ENCODE results near the gene KSR1. TPM values are rescaled to one million over a fixed set of nuclear protein-coding genes. Genes with fewer than 3 reads are reported as not detected.

KSR1 gene
- total RNA-seq, 2 donors from 2014 or later, result 33.7 to 46.3 TPM

- Histone ChIP-seq H3K27me3 (ENCODE audit: control insufficient read depth, insufficient read depth, low read length, poor library complexity, severe bottlenecking) (no peaks in the 10 kb centered on the region), H3K36me3 (ENCODE audit: control insufficient read depth, insufficient read depth, low read length) (peaks cover 18% of the 10 kb centered on the region), H3K4me3 (ENCODE audit: low read length) (no peak overlapping the region), H3K4me1 (ENCODE audit: control insufficient read depth, insufficient read depth, low read length) (no peaks in the 10 kb centered on the region), H3K27ac (ENCODE audit: low read depth, low read length) (no peak overlapping the region), H3K9ac (ENCODE audit: extremely low read depth, low read length, poor library complexity, severe bottlenecking) (no peak overlapping the region), H3K9me3 (ENCODE audit: control insufficient read depth, low read length) (no peaks in the 10 kb centered on the region)
- 83 to 85% methylated on average over 2 of the region's 2 CpGs for WGBS, 2 experiments (ENCODE audit: insufficient coverage in 1 of 2, insufficient read length in 1 of 2)
- Mint-ChIP-seq H3K36me3 (ENCODE audit: low read depth) (peaks cover 36% of the 10 kb centered on the region), H3K27ac (no peak overlapping the region), H3K4me1 (peaks cover 4% of the 10 kb centered on the region), H3K27me3 (ENCODE audit: insufficient read depth) (no peaks in the 10 kb centered on the region), H3K4me3 (no peak overlapping the region), H3K9me3 (no peaks in the 10 kb centered on the region)
- DNase-seq, result no peak
- no peak for TF ChIP-seq CTCF (conservative IDR thresholded peaks at IDR 0.05)
Observed at GRCh38 chr17:27601975-27602302, 145.7 kb downstream of the KSR1 start.

- Mint-ChIP-seq H3K36me3 (ENCODE audit: low read depth) (peaks cover 37% of the 10 kb centered on the region), H3K4me3 (no peak overlapping the region), H3K4me1 (peaks cover 4% of the 10 kb centered on the region), H3K27me3 (ENCODE audit: insufficient read depth) (no peaks in the 10 kb centered on the region), H3K9me3 (no peaks in the 10 kb centered on the region), H3K27ac (peak overlapping the region; percentile 79)
- TF ChIP-seq CTCF (conservative IDR thresholded peaks at IDR 0.05), result peak; percentile 95
- DNase-seq, result peak; percentile 98
- WGBS, 2 experiments (ENCODE audit: insufficient coverage in 1 of 2, insufficient read length in 1 of 2), result 65 to 66% methylated on average over 11 to 15 of the region's 15 CpGs
- Histone ChIP-seq H3K27me3 (ENCODE audit: control insufficient read depth, insufficient read depth, low read length, poor library complexity, severe bottlenecking) (no peaks in the 10 kb centered on the region), H3K36me3 (ENCODE audit: control insufficient read depth, insufficient read depth, low read length) (peaks cover 13% of the 10 kb centered on the region), H3K9me3 (ENCODE audit: control insufficient read depth, low read length) (no peaks in the 10 kb centered on the region), H3K27ac (ENCODE audit: low read depth, low read length) (no peak overlapping the region), H3K9ac (ENCODE audit: extremely low read depth, low read length, poor library complexity, severe bottlenecking) (no peak overlapping the region), H3K4me3 (ENCODE audit: low read length) (no peak overlapping the region), H3K4me1 (ENCODE audit: control insufficient read depth, insufficient read depth, low read length) (no peaks in the 10 kb centered on the region)
Observed at GRCh38 chr17:27602721-27603420, 146.6 kb downstream of the KSR1 start.

- H3K9me3 ChIP-seq (ENCODE audit: control insufficient read depth, low read length), result no peaks in the 10 kb centered on the region
- Mint-ChIP-seq H3K36me3 (ENCODE audit: low read depth) (peaks cover 42% of the 10 kb centered on the region), H3K4me1 (peaks cover 4% of the 10 kb centered on the region), H3K4me3 (no peak overlapping the region), H3K9me3 (no peaks in the 10 kb centered on the region), H3K27ac (peak overlapping the region; percentile 79), H3K27me3 (ENCODE audit: insufficient read depth) (no peaks in the 10 kb centered on the region)
- no peaks in the 10 kb centered on the region for H3K4me1 ChIP-seq (ENCODE audit: control insufficient read depth, insufficient read depth, low read length)
- no peak for DNase-seq
- H3K27me3 ChIP-seq (ENCODE audit: control insufficient read depth, insufficient read depth, low read length, poor library complexity, severe bottlenecking), result no peaks in the 10 kb centered on the region
- no peak for TF ChIP-seq CTCF (conservative IDR thresholded peaks at IDR 0.05)
- peaks cover 13% of the 10 kb centered on the region for H3K36me3 ChIP-seq (ENCODE audit: control insufficient read depth, insufficient read depth, low read length)
- 75 to 100% methylated on average over 1 to 2 of the region's 2 CpGs for WGBS, 2 experiments (ENCODE audit: insufficient coverage in 1 of 2, insufficient read length in 1 of 2)
- no peak overlapping the region for H3K27ac ChIP-seq (ENCODE audit: low read depth, low read length)
- H3K9ac ChIP-seq (ENCODE audit: extremely low read depth, low read length, poor library complexity, severe bottlenecking), result no peak overlapping the region
- H3K4me3 ChIP-seq (ENCODE audit: low read length), result no peak overlapping the region
Observed at GRCh38 chr17:27603421-27603770, 147.1 kb downstream of the KSR1 start.
